Osteoblast (primary cell): ENCODE data around the gene SKA2. TPM values are rescaled to one million over a fixed set of nuclear protein-coding genes. Genes with fewer than 3 reads are reported as not detected.

Experiments
- DNase-seq: peaks from one replicate; pipeline ENCODE4 v3.0.0; 2011; ENCODE audit warnings: low spot score, mixed read lengths; ENCODE audit not compliant: insufficient read length; ENCODE audit errors: missing footprints
- H2AFZ ChIP-seq: 2 replicates; pipeline ENCODE4 v1.6.0; 2011; ENCODE audit warnings: mild to moderate bottlenecking, low read length
- H3K27ac ChIP-seq: 2 replicates; pipeline ENCODE4 v1.5.1; 2011; ENCODE audit warnings: mild to moderate bottlenecking, low read depth, low read length, moderate library complexity
- H3K27me3 ChIP-seq: 2 replicates; pipeline ENCODE4 v1.6.0; 2012; ENCODE audit warnings: mild to moderate bottlenecking, control low read depth, inconsistent platforms, low read length, moderate library complexity; ENCODE audit not compliant: insufficient read depth
- H3K36me3 ChIP-seq: 2 replicates; pipeline ENCODE4 v1.5.1; 2011; ENCODE audit warnings: mild to moderate bottlenecking, low read length, control low read depth, moderate library complexity; ENCODE audit not compliant: insufficient read depth
- H3K4me1 ChIP-seq: 2 replicates; pipeline ENCODE4 v1.5.1; 2011; ENCODE audit warnings: mild to moderate bottlenecking, low read length, control low read depth, moderate library complexity; ENCODE audit not compliant: insufficient read depth
- H3K4me2 ChIP-seq: 2 replicates; pipeline ENCODE4 v1.6.0; 2011; ENCODE audit warnings: mild to moderate bottlenecking, low read length; ENCODE audit not compliant: insufficient read depth
- H3K4me3 ChIP-seq: fragments of 200-600 bp; sonication (generic); 3 replicates; pipeline ENCODE4 v1.5.1; 2012; ENCODE audit warnings: mild to moderate bottlenecking, low read length, inconsistent platforms; ENCODE audit not compliant: insufficient read depth
- H3K79me2 ChIP-seq: 2 replicates; pipeline ENCODE4 v1.6.0; 2012; ENCODE audit warnings: mild to moderate bottlenecking, low read length, control low read depth, inconsistent platforms; ENCODE audit not compliant: insufficient read depth
- H3K9me3 ChIP-seq: 2 replicates; pipeline ENCODE4 v1.5.1; 2011; ENCODE audit warnings: low read depth, low read length, control low read depth
- H4K20me1 ChIP-seq: 2 replicates; pipeline ENCODE4 v1.6.0; 2012; ENCODE audit warnings: mild to moderate bottlenecking, low read length, control low read depth; ENCODE audit not compliant: insufficient read depth
- CTCF ChIP-seq: IDR thresholded peaks from 2 replicates; pipeline ENCODE4 v1.5.1; 2011; ENCODE audit warnings: mild to moderate bottlenecking, low read depth, low read length, moderate library complexity; ENCODE audit errors: extremely low read depth
- total RNA-seq: library from RNA; depleted of rRNA; stranded (reverse); fragments of >200 nt; gene quantifications from 2 replicates; pipeline ENCODE4 v1.2.3, GENCODE V29; 2012

The SKA2 gene
- total RNA-seq, 1 donor, result 32.6 TPM

GRCh38 chr17:59152925-59153324, 2.1 kb downstream of the SKA2 start:
- no peak for TF ChIP-seq CTCF
- H3K4me2 ChIP-seq, result peak overlapping the region; percentile 90
- no peak for DNase-seq

GRCh38 chr17:59151591-59151990, 3.4 kb downstream of the SKA2 start:
- H3K9me3 ChIP-seq, result no peaks in the 10 kb centered on the region
- H3K27ac ChIP-seq, result peak overlapping the region; percentile 89
- peaks cover 2% of the 10 kb centered on the region for H4K20me1 ChIP-seq
- peaks cover 90% of the 10 kb centered on the region for H3K79me2 ChIP-seq
- peak overlapping the region; percentile 20 for H3K4me3 ChIP-seq
- no peaks in the 10 kb centered on the region for H3K27me3 ChIP-seq
- DNase-seq, result no peak
- peaks cover 35% of the 10 kb centered on the region for H3K4me1 ChIP-seq
- H2AFZ ChIP-seq, result peak overlapping the region; percentile 25
- no peak for TF ChIP-seq CTCF
- H3K4me2 ChIP-seq, result peak overlapping the region; percentile 90
- H3K36me3 ChIP-seq, result no peaks in the 10 kb centered on the region

More at GRCh38 chr17:59152925-59153324, 2.1 kb downstream of the SKA2 start:
- Histone ChIP-seq H3K27me3 (no peaks in the 10 kb centered on the region), H4K20me1 (peaks cover 2% of the 10 kb centered on the region), H3K4me3 (peak overlapping the region; percentile 26), H3K36me3 (no peaks in the 10 kb centered on the region), H3K27ac (peak overlapping the region; percentile 89), H3K9me3 (no peaks in the 10 kb centered on the region), H3K4me1 (peaks cover 44% of the 10 kb centered on the region), H3K79me2 (peaks cover 90% of the 10 kb centered on the region), H2AFZ (no peak overlapping the region)

- Histone ChIP-seq H2AFZ (no peak overlapping the region), H3K4me3 (no peak overlapping the region), H3K36me3 (no peaks in the 10 kb centered on the region), H3K4me1 (peaks cover 31% of the 10 kb centered on the region), H3K27ac (peak overlapping the region; percentile 89), H4K20me1 (peaks cover 2% of the 10 kb centered on the region), H3K9me3 (no peaks in the 10 kb centered on the region), H3K79me2 (peaks cover 89% of the 10 kb centered on the region), H3K4me2 (peak overlapping the region; percentile 9), H3K27me3 (no peaks in the 10 kb centered on the region)
- TF ChIP-seq CTCF, result no peak
- no peak for DNase-seq
Measured at GRCh38 chr17:59151006-59151405, 4.0 kb downstream of the SKA2 start.

GRCh38 chr17:59149841-59150511, 5.0 kb downstream of the SKA2 start:
- no peak overlapping the region for H3K4me2 ChIP-seq

More at GRCh38 chr17:59149841-59150511, 5.0 kb downstream of the SKA2 start:
- H3K79me2 ChIP-seq, result peaks cover 96% of the 10 kb centered on the region
- H3K36me3 ChIP-seq, result no peaks in the 10 kb centered on the region
- H3K27ac ChIP-seq, result no peak overlapping the region
- TF ChIP-seq CTCF, result no peak
- no peak overlapping the region for H2AFZ ChIP-seq
- H3K4me1 ChIP-seq, result peaks cover 31% of the 10 kb centered on the region
- H4K20me1 ChIP-seq, result peaks cover 2% of the 10 kb centered on the region
- H3K27me3 ChIP-seq, result no peaks in the 10 kb centered on the region
- DNase-seq, result no peak
- H3K9me3 ChIP-seq, result no peaks in the 10 kb centered on the region
- H3K4me3 ChIP-seq, result no peak overlapping the region
